Activated CD4-positive, CD25-positive, alpha-beta regulatory T cell treated with anti-CD3 and anti-CD28 coated beads, Interleukin-2, amount 50 U/mL, for 24 hours (primary cell): Measurements from ENCODE around the gene ANTXR2.

Experiments used
- ATAC-seq, 2 donors: fragments of 150-1000 bp; cut with Tn5 transposase; one replicate each; pipeline ENCODE4 v1.10.0; 2021; ENCODE audit warnings: mild to moderate bottlenecking in 1 of 2, moderate library complexity in 1 of 2

Gene ANTXR2

GRCh38 chr4:80069108-80069836, 3.8 kb downstream of the ANTXR2 start:
- ATAC-seq: peak in 1 of 2 donors; percentile 9

- peak in 1 of 2 donors; percentile 30 for ATAC-seq
These were observed 7.4 kb downstream of the ANTXR2 start for GRCh38 chr4:80065601-80066000.

GRCh38 chr4:80062527-80062926, 10.5 kb downstream of the ANTXR2 start:
- ATAC-seq: peak in 1 of 2 donors; percentile 67

- no peak for ATAC-seq
These were observed 12.2 kb downstream of the ANTXR2 start for GRCh38 chr4:80060804-80061203.

- ATAC-seq: peak; percentile 86 to 88
These were observed 14.3 kb downstream of the ANTXR2 start for GRCh38 chr4:80058740-80059139.

GRCh38 chr4:80054375-80054774, 18.7 kb downstream of the ANTXR2 start:
- peak in 1 of 2 donors; percentile 52 for ATAC-seq

GRCh38 chr4:80053140-80053910, 19.7 kb downstream of the ANTXR2 start:
- no peak for ATAC-seq

- ATAC-seq: no peak
These were observed 23.1 kb downstream of the ANTXR2 start for GRCh38 chr4:80049813-80050534.

GRCh38 chr4:80049402-80049801, 23.6 kb downstream of the ANTXR2 start:
- no peak for ATAC-seq

GRCh38 chr4:80045786-80046185, 27.2 kb downstream of the ANTXR2 start:
- ATAC-seq: no peak

GRCh38 chr4:80043541-80043940, 29.5 kb downstream of the ANTXR2 start:
- ATAC-seq: no peak

GRCh38 chr4:80042821-80043220, 30.2 kb downstream of the ANTXR2 start:
- ATAC-seq: no peak

- ATAC-seq: no peak
These were observed 35.2 kb downstream of the ANTXR2 start for GRCh38 chr4:80037864-80038263.

- ATAC-seq: no peak
These were observed 35.9 kb downstream of the ANTXR2 start for GRCh38 chr4:80036949-80037685.

GRCh38 chr4:80036306-80036705, 36.7 kb downstream of the ANTXR2 start:
- ATAC-seq: no peak

- ATAC-seq: peak in 1 of 2 donors; percentile 41
These were observed 37.7 kb downstream of the ANTXR2 start for GRCh38 chr4:80035336-80035735.

GRCh38 chr4:80033581-80033980, 39.4 kb downstream of the ANTXR2 start:
- ATAC-seq: no peak

- no peak for ATAC-seq
These were observed 43.7 kb downstream of the ANTXR2 start for GRCh38 chr4:80029364-80029763.

GRCh38 chr4:80027611-80028010, 45.4 kb downstream of the ANTXR2 start:
- no peak for ATAC-seq

- no peak for ATAC-seq
These were observed 46.9 kb downstream of the ANTXR2 start for GRCh38 chr4:80026100-80026499.

- ATAC-seq: no peak
These were observed 48.7 kb downstream of the ANTXR2 start for GRCh38 chr4:80024335-80024734.

- ATAC-seq: no peak
These were observed 50.7 kb downstream of the ANTXR2 start for GRCh38 chr4:80022282-80022681.
